SU-DHL-6 (cell line): ENCODE measurements around the gene EPM2AIP1.

Experiments used
- CTCF ChIP-seq: fragments of 200-600 bp; sonication (generic); IDR thresholded peaks from one replicate; pipeline ENCODE4 v1.5.1; 2017; ENCODE audit warnings: antibody characterized with exemption, mild to moderate bottlenecking, low read length, moderate library complexity; ENCODE audit not compliant: insufficient read depth, poor library complexity, severe bottlenecking
- EZH2phosphoT487 ChIP-seq: fragments of 200-600 bp; sonication (generic), shearing (Covaris generic); conservative IDR thresholded peaks from 2 replicates; pipeline ENCODE4 v1.6.1; 2018; ENCODE audit warnings: mild to moderate bottlenecking, antibody characterized with exemption, low read length, moderate library complexity, mixed read lengths

GRCh38 chr3:36956155-36956554 lies 36.8 kb downstream of the EPM2AIP1 start:
- TF ChIP-seq CTCF, result no peak
- no peak for TF ChIP-seq EZH2phosphoT487
